D721Med (cell line): ENCODE data around the gene YRDC.

Experiments used
- DNase-seq: peaks from one replicate; pipeline ENCODE4 v3.0.0; 2011; ENCODE audit warnings: low spot score; ENCODE audit not compliant: insufficient read length
- FAIRE-seq: peaks from 2 replicates; lab custom pipeline; 2011; peaks lifted over from hg19 to GRCh38; lab: Jason Lieb, UNC
- TF ChIP-seq, protein P1 (sequence below): IDR thresholded peaks from 2 replicates; pipeline ENCODE4 v1.5.1; 2012; ENCODE audit warnings: mild to moderate bottlenecking, control low read depth; ENCODE audit not compliant: insufficient read depth; ENCODE audit errors: missing control alignments

The YRDC gene

DNA sequence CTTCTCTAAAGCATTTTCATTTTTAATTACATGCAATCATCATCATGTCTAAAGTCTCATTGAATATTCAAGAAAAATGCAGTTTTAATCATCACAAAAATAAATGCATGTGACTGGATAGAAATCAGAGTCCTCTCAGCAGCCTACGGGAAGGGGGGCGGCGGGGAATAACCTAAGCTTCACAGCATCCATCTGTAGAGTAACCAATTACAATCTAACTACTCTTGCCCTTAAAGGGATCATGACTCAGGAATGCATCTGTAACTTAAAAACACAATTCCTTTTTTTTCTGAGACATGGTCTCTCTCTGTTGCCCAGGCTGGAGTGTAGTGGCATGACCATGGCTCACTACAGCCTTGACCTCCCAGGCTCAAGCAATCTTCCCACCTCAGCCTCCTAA is 28.8 kb upstream of the YRDC start:
- TF ChIP-seq, protein P1, sequence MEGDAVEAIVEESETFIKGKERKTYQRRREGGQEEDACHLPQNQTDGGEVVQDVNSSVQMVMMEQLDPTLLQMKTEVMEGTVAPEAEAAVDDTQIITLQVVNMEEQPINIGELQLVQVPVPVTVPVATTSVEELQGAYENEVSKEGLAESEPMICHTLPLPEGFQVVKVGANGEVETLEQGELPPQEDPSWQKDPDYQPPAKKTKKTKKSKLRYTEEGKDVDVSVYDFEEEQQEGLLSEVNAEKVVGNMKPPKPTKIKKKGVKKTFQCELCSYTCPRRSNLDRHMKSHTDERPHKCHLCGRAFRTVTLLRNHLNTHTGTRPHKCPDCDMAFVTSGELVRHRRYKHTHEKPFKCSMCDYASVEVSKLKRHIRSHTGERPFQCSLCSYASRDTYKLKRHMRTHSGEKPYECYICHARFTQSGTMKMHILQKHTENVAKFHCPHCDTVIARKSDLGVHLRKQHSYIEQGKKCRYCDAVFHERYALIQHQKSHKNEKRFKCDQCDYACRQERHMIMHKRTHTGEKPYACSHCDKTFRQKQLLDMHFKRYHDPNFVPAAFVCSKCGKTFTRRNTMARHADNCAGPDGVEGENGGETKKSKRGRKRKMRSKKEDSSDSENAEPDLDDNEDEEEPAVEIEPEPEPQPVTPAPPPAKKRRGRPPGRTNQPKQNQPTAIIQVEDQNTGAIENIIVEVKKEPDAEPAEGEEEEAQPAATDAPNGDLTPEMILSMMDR = no peak
- FAIRE-seq = no peak
- DNase-seq = no peak

DNA sequence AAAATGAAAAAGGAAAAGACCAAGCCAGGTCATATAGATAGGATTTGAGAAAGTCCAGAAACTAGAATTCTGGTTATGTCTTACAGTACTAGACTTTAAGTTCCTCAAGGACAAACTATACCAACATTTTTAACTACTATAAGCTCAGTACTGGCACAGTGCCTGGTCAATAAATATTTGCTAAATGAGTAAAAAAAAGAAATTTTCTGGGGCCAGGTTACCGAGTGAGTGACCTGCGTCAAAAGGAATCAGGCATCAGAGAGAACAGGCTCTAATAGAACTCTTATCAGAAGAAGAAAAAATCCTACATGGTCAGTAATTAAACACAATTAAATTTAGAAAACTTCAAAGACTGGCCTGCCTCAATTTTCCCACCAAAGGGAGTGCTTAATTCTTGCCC is 23.8 kb upstream of the YRDC start:
- FAIRE-seq (no peak), DNase-seq (no peak)
- TF ChIP-seq, protein P1 = no peak

DNA sequence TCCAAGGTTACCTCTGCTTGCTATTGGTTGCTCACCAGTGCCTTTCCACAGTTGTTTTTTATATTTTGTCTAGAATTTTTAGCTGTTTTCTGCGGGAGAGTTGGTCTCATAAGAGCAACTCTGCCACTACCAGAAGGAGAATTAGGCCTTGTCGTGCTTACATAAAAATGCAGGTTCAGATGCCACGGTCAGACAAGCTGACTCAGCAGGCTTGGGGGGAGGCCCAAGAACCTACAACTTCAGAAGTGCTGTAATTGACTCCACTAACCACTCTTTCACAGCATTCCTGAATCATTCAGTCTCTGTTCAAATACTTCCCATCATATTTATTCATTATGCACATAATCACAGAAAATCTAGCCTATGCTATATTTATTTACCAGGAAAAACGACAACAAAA is 23.1 kb upstream of the YRDC start:
- no peak for DNase-seq
- TF ChIP-seq, protein P1 = no peak
- no peak for FAIRE-seq

DNA sequence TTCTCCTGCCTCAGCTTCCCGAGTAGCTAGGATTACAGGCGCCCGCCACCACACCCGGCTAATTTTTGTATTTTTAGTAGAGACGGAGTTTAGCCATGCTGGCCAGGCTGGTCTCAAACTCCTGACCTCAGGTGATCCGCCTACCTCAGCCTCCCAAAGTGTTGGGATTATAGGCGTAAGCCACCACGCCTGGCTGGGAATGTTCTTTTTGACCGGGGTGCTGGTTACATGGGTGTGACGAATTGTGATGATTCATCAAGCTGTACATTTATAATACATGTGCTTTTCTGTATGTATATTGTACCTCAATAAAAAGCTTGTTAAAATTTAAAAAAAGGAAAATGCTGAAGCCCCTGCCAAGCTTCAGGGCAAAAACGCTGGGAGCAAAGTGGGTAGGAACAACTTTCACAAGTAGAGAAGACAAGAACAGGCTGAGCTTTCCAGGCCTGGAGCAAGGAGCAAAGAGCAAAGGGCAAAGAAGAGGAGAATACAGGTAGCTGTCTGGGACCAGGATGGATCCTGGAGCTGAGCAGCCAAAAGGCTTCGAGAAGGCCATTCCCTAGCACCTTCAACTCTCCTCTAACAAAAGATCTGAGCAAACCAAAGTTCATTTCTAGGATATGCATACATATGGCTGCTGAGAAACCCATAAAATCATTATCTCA is 20.5 kb upstream of the YRDC start:
- FAIRE-seq (no peak), DNase-seq (no peak)
- TF ChIP-seq, protein P1 = no peak

DNA sequence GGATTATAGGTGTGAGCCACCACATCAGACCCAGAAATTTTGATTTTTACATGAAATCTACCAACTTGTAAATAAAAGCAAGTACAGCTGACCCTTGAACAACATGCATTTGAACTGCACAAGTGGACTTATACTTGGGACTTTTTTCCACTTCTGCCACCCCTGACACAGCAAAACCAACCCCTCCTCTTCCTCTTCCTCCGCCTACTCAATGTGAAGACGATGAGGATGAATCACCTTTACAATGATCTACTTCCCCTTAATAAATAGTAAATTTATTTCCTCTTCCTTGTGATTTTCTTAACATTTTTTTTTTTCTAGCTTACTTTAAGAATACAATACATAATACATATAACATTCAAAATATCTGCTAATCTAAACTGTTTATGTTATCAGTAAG is 17.5 kb upstream of the YRDC start:
- FAIRE-seq (no peak), DNase-seq (no peak)

DNA sequence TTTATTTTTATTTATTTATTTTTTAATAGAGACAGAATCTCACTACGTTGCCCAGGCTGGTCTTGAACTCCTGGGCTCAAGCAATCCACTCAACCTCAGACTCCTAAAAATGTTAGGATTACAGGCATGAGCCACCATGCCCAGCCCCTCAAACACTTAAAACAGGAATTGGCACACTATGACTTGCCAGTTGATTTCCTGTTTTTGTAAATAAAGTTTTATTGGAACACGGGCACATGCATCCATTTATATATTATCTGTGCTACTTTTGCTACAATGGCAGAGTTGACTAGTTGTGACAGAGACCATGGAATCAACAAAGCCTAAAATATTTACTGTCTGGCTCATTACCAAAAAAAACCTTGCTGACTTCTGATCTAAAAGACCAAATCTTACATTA is 16.0 kb upstream of the YRDC start:
- FAIRE-seq (no peak), DNase-seq (no peak)
- TF ChIP-seq, protein P1 = no peak

More for the DNA sequence above, 17.5 kb upstream of the YRDC start:
- TF ChIP-seq, protein P1 = no peak
